CD8-positive, alpha-beta memory T cell (primary cell): Measurements from ENCODE around the gene HS6ST1. TPM values are rescaled to one million over a fixed set of nuclear protein-coding genes. Genes with fewer than 3 reads are reported as not detected.

Experiments used
- CTCF ChIA-PET: fragments of 350-600 bp; sonication (Branson Sonifier 250); formaldehyde crosslinking; loops from one replicate; lab custom pipeline; 2021; ENCODE audit warnings: antibody characterized with exemption; lab: Charles Lee
- POLR2A ChIA-PET: fragments of 350-600 bp; sonication (Branson Sonifier 250); formaldehyde crosslinking; loops from one replicate; lab custom pipeline; 2021; ENCODE audit warnings: antibody characterized with exemption; lab: Charles Lee
- DNase-seq, 5 donors: peaks; one replicate each; pipeline versions ENCODE4 v3.0.0 to v3.0.0-alpha.2; 2020 to 2022; ENCODE audit warnings: mixed read lengths in 1 of 5
- H3K27ac ChIP-seq: one replicate; pipeline ENCODE4 v1.7.0; 2013; ENCODE audit warnings: low read depth, mild to moderate bottlenecking, low read length, moderate library complexity
- H3K27me3 ChIP-seq: 2 replicates; pipeline ENCODE4 v1.7.0; 2013; ENCODE audit warnings: low read length, mild to moderate bottlenecking; ENCODE audit not compliant: insufficient read depth, poor library complexity, severe bottlenecking
- H3K36me3 ChIP-seq: 2 replicates; pipeline ENCODE4 v1.7.0; 2013; ENCODE audit warnings: mild to moderate bottlenecking, low read length, moderate library complexity; ENCODE audit not compliant: insufficient read depth
- H3K4me1 ChIP-seq: 2 replicates; pipeline ENCODE4 v1.7.0; 2013; ENCODE audit warnings: mild to moderate bottlenecking, low read length, moderate library complexity; ENCODE audit not compliant: insufficient read depth
- H3K4me3 ChIP-seq: 2 replicates; pipeline ENCODE4 v1.7.0; 2013; ENCODE audit warnings: mild to moderate bottlenecking, low read length
- H3K9me3 ChIP-seq: 2 replicates; pipeline ENCODE4 v1.7.0; 2013; ENCODE audit warnings: mild to moderate bottlenecking, low read length
- H3K27ac Mint-ChIP-seq, 8 donors: one replicate each; pipeline ENCODE4 v1.8.0; 2020 to 2021; ENCODE audit warnings: mixed read lengths in 8 of 8, mild to moderate bottlenecking in 6 of 8, inconsistent platforms in 3 of 8, moderate library complexity in 3 of 8
- H3K27me3 Mint-ChIP-seq, 2 donors: one replicate each; pipeline ENCODE4 v1.8.0; 2020 to 2021; ENCODE audit warnings: mixed read lengths in 2 of 2, mild to moderate bottlenecking in 1 of 2, moderate library complexity in 1 of 2
- H3K36me3 Mint-ChIP-seq, 3 donors: one replicate each; pipeline ENCODE4 v1.8.0; 2020 to 2021; ENCODE audit warnings: mixed read lengths in 3 of 3, inconsistent platforms in 1 of 3, mild to moderate bottlenecking in 1 of 3
- H3K4me1 Mint-ChIP-seq, 3 donors: one replicate each; pipeline ENCODE4 v1.8.0; 2020 to 2021; ENCODE audit warnings: mixed read lengths in 3 of 3, inconsistent platforms in 1 of 3, mild to moderate bottlenecking in 1 of 3
- H3K4me3 Mint-ChIP-seq, 7 donors: one replicate each; pipeline ENCODE4 v1.8.0; 2020 to 2021; ENCODE audit warnings: mixed read lengths in 7 of 7, mild to moderate bottlenecking in 6 of 7, moderate library complexity in 4 of 7, inconsistent platforms in 2 of 7
- H3K9me3 Mint-ChIP-seq, 5 donors: one replicate each; pipeline ENCODE4 v1.8.0; 2020 to 2022; ENCODE audit warnings: mixed read lengths in 5 of 5, mild to moderate bottlenecking in 3 of 5, moderate library complexity in 2 of 5, inconsistent platforms in 1 of 5
- polyA plus RNA-seq: library from polyadenylated mRNA; unstranded; fragments of 300-500 nt; fragmentation: Illumina TruSeq; gene quantifications from one replicate; pipeline ENCODE4 v1.2.3, GENCODE V29; 2021
- total RNA-seq, 2 experiments: library from RNA; stranded (reverse); gene quantifications; one replicate each; pipeline ENCODE4 v1.2.3, GENCODE V29; 2021

Gene HS6ST1
- total and polyA plus RNA-seq, 3 experiments from 2014 or later, result 4.6 to 18.2 (median 18.0) TPM

DNA sequence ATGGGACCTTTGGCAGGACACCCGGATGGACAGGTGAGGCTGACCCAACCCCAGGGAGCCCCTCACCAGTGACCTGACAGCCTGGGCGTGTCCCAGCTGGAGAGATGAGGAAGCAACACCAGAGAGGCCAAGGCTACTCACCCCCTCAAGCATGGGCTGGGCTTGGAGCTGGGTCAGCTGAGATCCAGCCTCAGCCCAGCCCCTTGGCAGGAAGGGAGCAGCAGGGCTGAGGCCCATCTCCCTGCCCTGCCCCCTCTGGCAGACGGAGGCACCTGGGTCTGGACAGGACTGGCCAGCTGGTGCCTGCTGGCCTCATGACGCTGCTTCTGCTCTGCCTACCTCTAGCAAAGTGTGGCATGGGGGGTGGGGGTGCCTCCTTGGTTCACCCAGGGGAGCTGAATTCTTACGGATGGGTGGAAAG lies 37.8 kb downstream of the HS6ST1 start:
- Mint-ChIP-seq H3K9me3 (no peaks in the 10 kb centered on the region), H3K4me1 (peaks cover 10 to 26% (median 23%) of the 10 kb centered on the region in 3 donors), H3K36me3 (peaks cover 0 to 2% (median 0%) of the 10 kb centered on the region in 3 donors), H3K27me3 (no peaks in the 10 kb centered on the region), H3K27ac (peak overlapping the region in 3 of 8 donors; percentile 42 to 78 (median 63)), H3K4me3 (peak overlapping the region in 1 of 7 donors; percentile 31)
- no peaks in the 10 kb centered on the region for H3K27me3 ChIP-seq
- no peak overlapping the region for H3K4me3 ChIP-seq
- CTCF ChIA-PET, result no interaction called here
- DNase-seq, result peak in 1 of 5 donors; percentile 37
- no peak overlapping the region for H3K27ac ChIP-seq
- peaks cover 9% of the 10 kb centered on the region for H3K4me1 ChIP-seq
- no peaks in the 10 kb centered on the region for H3K36me3 ChIP-seq
- POLR2A ChIA-PET, result no interaction called here
- H3K9me3 ChIP-seq, result no peaks in the 10 kb centered on the region

DNA sequence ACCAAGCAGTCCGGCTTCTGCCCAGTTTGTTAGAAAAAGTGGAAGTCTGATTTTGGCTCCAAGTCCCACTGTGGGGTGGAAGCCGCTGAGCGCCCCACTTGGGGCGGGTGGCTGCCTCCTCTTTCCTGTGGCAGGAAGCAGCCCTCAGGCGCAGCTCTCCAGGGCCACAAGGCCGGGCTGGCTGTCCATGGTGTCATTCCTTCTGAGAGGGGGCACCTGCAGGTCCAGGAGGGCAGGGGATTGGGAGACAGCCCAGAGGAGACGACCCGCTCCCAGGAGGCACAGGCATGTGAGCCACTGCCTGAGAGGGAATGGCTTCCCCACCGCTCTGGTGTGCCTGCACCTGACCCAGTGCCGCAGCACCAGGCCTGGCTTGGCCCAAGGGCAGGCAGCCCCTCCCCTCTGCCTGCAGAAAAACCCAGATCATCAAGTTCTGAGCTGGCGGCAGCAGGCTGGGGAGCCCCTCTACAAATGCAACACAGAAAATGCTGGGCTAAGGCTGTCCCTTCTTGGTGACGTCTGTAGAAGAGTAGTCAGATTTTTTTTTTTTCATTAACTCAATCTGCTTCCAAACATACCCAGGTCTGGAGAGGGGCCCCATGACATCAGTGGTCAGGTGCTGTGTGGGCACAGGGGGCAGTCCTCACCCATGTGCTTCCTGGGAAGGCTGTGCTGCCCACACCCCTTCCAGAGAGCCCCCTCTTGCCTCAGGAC lies 38.4 kb downstream of the HS6ST1 start:
- H3K9me3 ChIP-seq, result no peaks in the 10 kb centered on the region
- Mint-ChIP-seq H3K27ac (peak overlapping the region in 5 of 8 donors; percentile 17 to 70 (median 63)), H3K36me3 (peaks cover 0 to 7% (median 0%) of the 10 kb centered on the region in 3 donors), H3K27me3 (no peaks in the 10 kb centered on the region), H3K4me1 (peaks cover 10 to 26% (median 23%) of the 10 kb centered on the region in 3 donors), H3K4me3 (peak overlapping the region in 4 of 7 donors; percentile 22 to 74 (median 41)), H3K9me3 (peaks cover 0 to under 1% (median 0%) of the 10 kb centered on the region in 5 donors)
- H3K4me3 ChIP-seq, result no peak overlapping the region
- peaks cover 9% of the 10 kb centered on the region for H3K4me1 ChIP-seq
- H3K27ac ChIP-seq, result no peak overlapping the region
- ChIA-PET POLR2A (no interaction called here), CTCF (no interaction called here)
- no peaks in the 10 kb centered on the region for H3K27me3 ChIP-seq
- no peaks in the 10 kb centered on the region for H3K36me3 ChIP-seq
- DNase-seq, result peak in 1 of 5 donors; percentile 42

DNA sequence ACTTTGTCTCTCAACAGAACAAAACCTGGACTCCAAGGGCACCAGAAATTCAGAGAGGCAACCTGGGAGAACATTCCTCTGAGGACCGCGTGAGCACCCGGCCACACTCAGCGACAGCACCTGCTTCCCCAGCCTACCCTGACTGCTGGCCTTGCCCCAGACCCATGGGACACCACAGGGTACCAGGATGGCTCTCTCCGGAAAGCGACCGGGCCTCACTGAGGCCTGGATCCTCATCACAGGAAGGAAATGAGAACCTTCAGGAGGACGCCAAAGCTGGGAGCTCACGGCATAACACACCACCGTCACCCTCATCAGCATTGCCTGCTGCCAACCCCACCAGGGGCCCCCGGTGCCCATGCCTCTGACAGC lies 38.9 kb downstream of the HS6ST1 start:
- H3K27ac Mint-ChIP-seq, result peak overlapping the region in 6 of 8 donors; percentile 8 to 75 (median 34)
- no peaks in the 10 kb centered on the region for H3K9me3 ChIP-seq
- H3K27me3 ChIP-seq, result no peaks in the 10 kb centered on the region
- H3K4me1 Mint-ChIP-seq, result peaks cover 10 to 30% (median 23%) of the 10 kb centered on the region in 3 donors
- H3K9me3 Mint-ChIP-seq, result peaks cover 0 to 5% (median 3%) of the 10 kb centered on the region in 5 donors
- no peak overlapping the region for H3K4me3 ChIP-seq
- peak overlapping the region in 3 of 7 donors; percentile 22 to 51 (median 32) for H3K4me3 Mint-ChIP-seq
- no peaks in the 10 kb centered on the region for H3K36me3 ChIP-seq
- peak in 1 of 5 donors; percentile 43 for DNase-seq
- H3K27ac ChIP-seq, result no peak overlapping the region
- H3K4me1 ChIP-seq, result peaks cover 9% of the 10 kb centered on the region
- POLR2A ChIA-PET, result no interaction called here
- H3K27me3 Mint-ChIP-seq, result no peaks in the 10 kb centered on the region
- peaks cover 4 to 11% (median 5%) of the 10 kb centered on the region in 3 donors for H3K36me3 Mint-ChIP-seq
- CTCF ChIA-PET, result no interaction called here

DNA sequence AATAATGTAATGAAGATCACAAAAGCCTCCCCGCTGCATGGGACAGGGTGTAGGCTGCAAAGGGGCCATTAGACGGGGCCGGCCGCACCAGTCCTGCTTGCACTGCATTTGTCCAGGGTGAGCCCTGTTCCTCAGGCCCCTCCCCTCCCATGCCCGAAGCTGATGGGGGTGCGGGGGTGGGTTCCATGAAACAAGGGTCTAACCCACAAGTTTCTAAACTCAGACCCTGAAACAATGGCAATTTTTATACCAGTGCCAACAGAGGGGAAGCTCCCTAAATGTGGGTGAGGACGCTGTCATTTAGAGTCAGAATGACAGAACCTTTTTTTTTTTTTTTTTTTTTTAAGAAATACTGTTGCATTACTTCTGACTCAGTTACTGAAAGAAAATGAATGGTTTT lies 39.7 kb downstream of the HS6ST1 start:
- POLR2A ChIA-PET, result no interaction called here
- DNase-seq, result no peak

DNA sequence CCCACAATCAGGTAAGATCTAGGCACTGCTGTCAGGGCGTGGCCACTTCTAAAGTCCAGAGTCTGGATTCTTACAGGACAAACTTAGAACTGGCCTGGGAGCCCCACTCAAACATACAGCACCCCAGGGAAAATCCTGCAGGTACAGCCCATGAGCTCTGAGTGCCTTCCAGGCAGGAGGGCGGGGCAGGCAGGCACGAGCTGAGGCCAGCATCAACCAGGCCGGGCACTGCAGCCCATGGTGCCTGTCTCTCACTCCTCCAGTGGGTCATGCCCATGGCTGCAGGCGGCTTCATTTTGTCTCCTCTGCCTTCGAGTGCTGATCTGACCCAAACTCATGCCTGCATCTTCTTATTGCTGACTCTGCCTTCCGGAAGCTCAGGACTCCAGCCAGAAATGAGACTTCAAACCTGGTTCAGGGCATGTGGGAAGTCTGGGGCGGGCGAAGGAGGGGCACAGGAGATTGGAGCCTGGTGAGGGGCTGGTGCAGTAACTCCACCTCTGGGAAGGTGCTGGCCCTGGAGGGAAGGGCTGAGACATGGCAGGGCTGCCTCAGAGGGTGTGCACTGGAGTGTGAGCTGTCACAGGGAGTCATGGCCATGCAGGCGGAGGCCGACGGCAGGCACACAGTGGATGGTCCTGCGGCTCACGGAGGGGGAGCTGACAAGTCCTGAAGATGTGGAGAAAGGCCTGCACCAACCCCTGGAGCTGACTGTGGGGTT lies 40.5 kb downstream of the HS6ST1 start:
- peaks cover 0 to 9% (median 5%) of the 10 kb centered on the region in 5 donors for H3K9me3 Mint-ChIP-seq
- no peak overlapping the region for H3K4me3 Mint-ChIP-seq
- peak overlapping the region in 4 of 8 donors; percentile 21 to 60 (median 56) for H3K27ac Mint-ChIP-seq
- peaks cover 18 to 40% (median 31%) of the 10 kb centered on the region in 3 donors for H3K4me1 Mint-ChIP-seq
- DNase-seq, result peak in 1 of 5 donors; percentile 21
- H3K4me1 ChIP-seq, result peaks cover 15% of the 10 kb centered on the region
- peaks cover 0 to 2% of the 10 kb centered on the region in 2 donors for H3K27me3 Mint-ChIP-seq
- peaks cover 8 to 16% (median 12%) of the 10 kb centered on the region in 3 donors for H3K36me3 Mint-ChIP-seq
- POLR2A ChIA-PET, result no interaction called here
- H3K36me3 ChIP-seq, result no peaks in the 10 kb centered on the region
- no peaks in the 10 kb centered on the region for H3K9me3 ChIP-seq
- CTCF ChIA-PET, result no interaction called here
- no peak overlapping the region for H3K4me3 ChIP-seq
- no peaks in the 10 kb centered on the region for H3K27me3 ChIP-seq
- no peak overlapping the region for H3K27ac ChIP-seq

More for the DNA sequence above, 39.7 kb downstream of the HS6ST1 start:
- H3K36me3 ChIP-seq, result no peaks in the 10 kb centered on the region
- H3K27ac Mint-ChIP-seq, result peak overlapping the region in 2 of 8 donors; percentile 8 to 56
- H3K9me3 ChIP-seq, result no peaks in the 10 kb centered on the region
- no peaks in the 10 kb centered on the region for H3K27me3 ChIP-seq
- H3K9me3 Mint-ChIP-seq, result peaks cover 0 to 7% (median 5%) of the 10 kb centered on the region in 5 donors
- H3K27me3 Mint-ChIP-seq, result peaks cover 0 to 2% of the 10 kb centered on the region in 2 donors
- CTCF ChIA-PET, result no interaction called here
- H3K4me1 ChIP-seq, result peaks cover 11% of the 10 kb centered on the region
- H3K27ac ChIP-seq, result no peak overlapping the region
- no peak overlapping the region for H3K4me3 ChIP-seq
- H3K4me1 Mint-ChIP-seq, result peaks cover 13 to 33% (median 26%) of the 10 kb centered on the region in 3 donors
- H3K36me3 Mint-ChIP-seq, result peaks cover 6 to 15% (median 10%) of the 10 kb centered on the region in 3 donors
- H3K4me3 Mint-ChIP-seq, result no peak overlapping the region

DNA sequence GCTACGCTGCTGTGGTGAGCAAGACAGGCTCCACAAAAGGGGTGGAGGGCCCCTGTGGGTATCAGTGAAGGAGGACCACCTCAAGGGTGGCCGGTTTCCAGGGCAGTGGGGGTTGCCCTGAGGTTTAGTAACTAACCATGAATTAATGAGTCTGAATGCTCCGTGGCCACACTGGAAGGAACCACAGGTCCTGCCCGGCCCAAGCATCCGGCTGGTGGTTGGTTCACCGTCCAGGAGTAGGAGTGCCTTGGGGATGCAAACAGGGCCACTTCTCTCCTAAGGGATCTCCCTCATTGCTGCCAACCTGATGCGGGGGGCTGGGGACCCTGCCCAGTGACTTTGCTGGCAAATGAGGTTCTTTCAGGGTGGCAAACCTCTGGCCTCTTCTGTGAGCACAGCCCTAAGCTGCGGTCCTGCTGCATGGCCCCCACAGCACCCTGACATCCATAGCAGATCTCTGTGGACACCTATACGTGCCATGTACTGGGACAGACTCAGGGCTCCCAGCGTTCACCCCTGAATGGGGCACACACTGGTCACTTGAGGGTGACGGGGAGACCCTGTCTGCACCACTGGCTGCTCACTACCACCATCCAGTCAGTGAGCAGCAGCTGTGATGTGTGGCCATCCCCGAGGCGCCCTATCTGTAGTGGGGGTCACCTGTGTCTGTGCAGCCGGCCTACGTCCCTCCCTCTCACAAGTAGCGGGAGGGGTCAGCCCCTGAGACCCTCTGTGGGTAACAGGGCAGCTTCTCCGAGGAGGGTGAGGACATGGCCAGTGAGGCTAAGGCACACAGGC lies 41.6 kb downstream of the HS6ST1 start:
- POLR2A ChIA-PET, result no interaction called here
- Histone ChIP-seq H3K9me3 (no peaks in the 10 kb centered on the region), H3K27me3 (no peaks in the 10 kb centered on the region), H3K27ac (no peak overlapping the region), H3K36me3 (no peaks in the 10 kb centered on the region), H3K4me1 (peaks cover 15% of the 10 kb centered on the region), H3K4me3 (no peak overlapping the region)
- peak in 1 of 5 donors; percentile 41 for DNase-seq
- H3K27me3 Mint-ChIP-seq, result peaks cover 0 to 2% of the 10 kb centered on the region in 2 donors
- H3K9me3 Mint-ChIP-seq, result peaks cover 0 to 9% (median 5%) of the 10 kb centered on the region in 5 donors
- no peak overlapping the region for H3K4me3 Mint-ChIP-seq
- CTCF ChIA-PET, result interaction anchor here (1.3 kb wide), 1 partner anchor 40 kb away, joined by 3 read pairs; no protein-coding TSS in a partner anchor
- peaks cover 8 to 16% (median 12%) of the 10 kb centered on the region in 3 donors for H3K36me3 Mint-ChIP-seq
- no peak overlapping the region for H3K27ac Mint-ChIP-seq
- peaks cover 14 to 36% (median 31%) of the 10 kb centered on the region in 3 donors for H3K4me1 Mint-ChIP-seq

DNA sequence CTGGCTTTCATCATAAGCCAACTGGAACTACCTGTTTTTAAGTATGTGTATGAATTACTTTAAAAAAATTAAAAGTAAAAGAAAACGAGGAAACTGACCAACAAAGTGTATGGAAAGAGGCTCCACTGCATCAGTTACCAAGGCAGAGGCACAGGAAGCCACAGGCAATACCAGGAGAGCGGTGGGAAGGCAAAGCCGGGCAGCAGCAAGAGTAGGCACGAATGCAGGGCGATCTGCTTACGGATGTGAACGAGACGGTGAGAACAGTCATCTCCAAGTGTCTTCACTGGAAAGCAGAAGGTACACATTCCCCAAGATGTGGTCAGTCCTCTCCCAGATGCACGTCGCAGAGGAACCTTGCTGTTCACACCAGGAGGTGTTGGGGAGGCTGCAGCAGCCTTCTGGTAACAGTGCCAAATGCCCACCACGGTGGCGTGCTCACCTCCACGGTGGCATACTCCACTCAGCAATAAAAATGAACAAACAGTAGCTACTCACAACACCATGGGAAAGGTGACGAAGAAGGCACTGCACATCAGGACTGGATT lies 43.1 kb downstream of the HS6ST1 start:
- H3K36me3 Mint-ChIP-seq, result peaks cover 8 to 16% (median 12%) of the 10 kb centered on the region in 3 donors
- Histone ChIP-seq H3K27me3 (no peaks in the 10 kb centered on the region), H3K9me3 (no peaks in the 10 kb centered on the region), H3K4me1 (peaks cover 14% of the 10 kb centered on the region), H3K27ac (no peak overlapping the region), H3K36me3 (no peaks in the 10 kb centered on the region), H3K4me3 (no peak overlapping the region)
- H3K27ac Mint-ChIP-seq, result peak overlapping the region in 1 of 8 donors; percentile 95
- CTCF ChIA-PET, result no interaction called here
- POLR2A ChIA-PET, result no interaction called here
- H3K27me3 Mint-ChIP-seq, result peaks cover 0 to 2% of the 10 kb centered on the region in 2 donors
- H3K9me3 Mint-ChIP-seq, result peaks cover 0 to 9% (median 5%) of the 10 kb centered on the region in 5 donors
- peak in 2 of 5 donors; percentile 0 to 34 for DNase-seq
- H3K4me3 Mint-ChIP-seq, result no peak overlapping the region
- peaks cover 10 to 28% (median 24%) of the 10 kb centered on the region in 3 donors for H3K4me1 Mint-ChIP-seq
